ENCODE data around the gene ZSWIM2.
A peak's percentile ranks its signal among the peaks of the same experiment; 100 is the strongest.
"Not testable (repeated sequence)": the region's sequence is repeated elsewhere in the genome, so short reads cannot be mapped to it uniquely, and the experiment has no call there.

ZSWIM2 gene

DNA sequence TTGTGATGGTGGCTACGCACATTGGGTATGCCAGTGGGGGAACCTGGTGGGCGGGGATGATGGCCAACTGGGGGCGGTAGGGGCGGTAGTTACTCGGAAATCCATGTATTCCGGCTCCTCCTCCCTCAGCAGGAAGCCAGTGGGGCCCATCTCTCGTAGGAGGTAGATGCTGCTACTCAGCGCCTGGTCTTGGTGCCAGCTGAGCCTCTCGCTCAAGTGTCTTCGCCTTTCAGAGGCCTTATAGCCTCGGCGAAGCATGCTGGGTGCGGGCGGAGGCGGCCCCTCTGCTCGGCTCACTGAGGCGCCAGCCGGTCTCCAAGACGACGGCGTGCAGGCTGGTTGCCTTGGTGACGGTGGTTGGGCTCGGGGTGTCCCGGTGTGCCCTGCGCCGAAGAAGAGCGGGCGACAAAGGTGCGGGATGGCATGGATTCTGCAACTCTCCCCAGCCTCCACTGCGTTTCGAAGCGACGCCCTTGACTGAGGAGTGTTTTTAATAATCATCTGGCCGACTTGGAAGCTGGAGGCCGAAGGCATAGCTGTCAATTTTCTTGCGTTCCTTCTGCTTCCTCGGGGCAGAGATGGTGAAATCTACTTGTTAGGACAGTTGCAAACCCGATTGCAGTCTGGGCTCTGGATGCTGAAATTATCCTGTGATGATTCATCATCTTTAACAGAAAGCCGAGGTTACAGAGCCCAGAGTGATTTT, at the start of gene ZSWIM2:
Gene ZSWIM2, minus strand, starts transcription at position 298 of the 706 bp plus-strand sequence. Its CDS starts 40 bp downstream, at position 258.
- DNase-seq (ENCODE audit: low spot score): no peak

- DNase-seq (ENCODE audit: low spot score): not testable (repeated sequence)
Observed at GRCh38 chr2:186896220-186896619, 47.2 kb upstream of the ZSWIM2 start.

- no peak for DNase-seq (ENCODE audit: low spot score)
Observed at GRCh38 chr2:186895451-186895850, 46.5 kb upstream of the ZSWIM2 start.

DNA sequence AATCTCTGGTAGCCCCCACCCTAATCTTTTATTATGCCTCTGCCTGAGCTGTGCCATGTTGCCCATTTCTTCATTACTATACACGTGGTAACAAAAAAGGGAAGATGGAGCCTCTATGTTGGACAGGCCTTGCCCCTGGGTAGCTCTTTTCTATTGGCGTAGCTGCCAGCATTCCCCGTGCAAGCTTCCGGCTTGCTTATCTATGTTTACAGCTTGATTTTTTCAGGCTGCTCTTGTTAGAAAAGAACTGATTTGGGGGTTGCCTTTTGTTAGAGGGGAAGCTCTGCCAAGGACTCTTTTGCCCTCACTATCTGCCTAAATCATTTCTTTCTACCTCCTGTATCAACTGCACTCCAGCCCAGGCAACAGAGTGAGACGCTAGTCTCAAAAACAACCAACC, 45.5 kb upstream of the ZSWIM2 start:
- no peak for DNase-seq (ENCODE audit: low spot score)

- no peak for DNase-seq (ENCODE audit: low spot score)
Observed at GRCh38 chr2:186892821-186893220, 43.9 kb upstream of the ZSWIM2 start.

GRCh38 chr2:186891185-186891621, 42.2 kb upstream of the ZSWIM2 start:
- DNase-seq (ENCODE audit: low spot score): no peak

- no peak for DNase-seq (ENCODE audit: low spot score)
Observed at GRCh38 chr2:186889101-186889879, 40.3 kb upstream of the ZSWIM2 start.

DNA sequence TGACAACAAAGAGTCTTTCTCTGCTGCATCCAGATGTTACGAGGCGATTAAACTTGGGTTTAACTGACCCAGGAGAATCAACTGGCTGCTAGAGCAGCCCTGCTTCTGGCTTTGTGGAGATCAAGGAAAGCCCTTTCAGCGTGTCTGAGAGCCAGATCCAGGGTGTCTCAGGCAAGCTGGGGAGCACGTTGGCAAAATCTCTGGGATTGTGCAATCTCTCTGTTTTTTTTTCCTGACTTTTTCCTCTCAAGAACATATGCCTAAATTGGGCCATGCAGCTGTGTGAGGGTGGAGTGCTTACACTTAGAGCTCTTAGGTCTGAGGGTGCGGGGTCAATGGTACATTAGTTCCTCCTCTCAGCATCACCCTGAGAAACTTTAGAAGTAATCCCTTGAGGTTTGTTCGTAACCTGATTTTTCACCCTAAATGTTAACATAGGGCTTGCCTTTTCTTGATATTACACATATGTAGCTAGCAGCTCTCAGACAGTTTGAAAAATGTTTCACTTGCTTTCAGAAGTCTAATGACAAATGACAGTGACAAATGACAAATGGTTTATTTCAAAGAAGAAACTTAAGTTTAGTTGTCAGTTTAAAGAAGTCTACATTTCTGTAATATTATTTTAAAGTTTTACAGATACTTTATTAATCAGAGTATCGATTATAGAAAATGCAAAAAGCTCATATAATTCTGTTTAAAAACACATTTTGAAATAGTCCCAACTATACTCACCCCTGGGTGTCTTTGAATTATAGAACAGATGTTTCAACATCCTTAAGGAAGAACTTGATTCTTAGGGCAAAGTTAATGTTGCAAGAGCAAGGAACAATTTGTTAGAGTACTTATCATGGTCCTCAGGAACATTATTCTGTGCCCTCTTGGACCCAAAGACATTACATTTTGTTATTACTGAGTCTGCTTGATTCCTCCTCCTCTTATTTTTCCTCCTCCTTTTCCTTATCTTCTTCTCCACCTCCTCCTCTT, 38.4 kb upstream of the ZSWIM2 start:
- no peak for DNase-seq (ENCODE audit: low spot score)

GRCh38 chr2:186884587-186884986, 35.6 kb upstream of the ZSWIM2 start:
- no peak for DNase-seq (ENCODE audit: low spot score)

DNA sequence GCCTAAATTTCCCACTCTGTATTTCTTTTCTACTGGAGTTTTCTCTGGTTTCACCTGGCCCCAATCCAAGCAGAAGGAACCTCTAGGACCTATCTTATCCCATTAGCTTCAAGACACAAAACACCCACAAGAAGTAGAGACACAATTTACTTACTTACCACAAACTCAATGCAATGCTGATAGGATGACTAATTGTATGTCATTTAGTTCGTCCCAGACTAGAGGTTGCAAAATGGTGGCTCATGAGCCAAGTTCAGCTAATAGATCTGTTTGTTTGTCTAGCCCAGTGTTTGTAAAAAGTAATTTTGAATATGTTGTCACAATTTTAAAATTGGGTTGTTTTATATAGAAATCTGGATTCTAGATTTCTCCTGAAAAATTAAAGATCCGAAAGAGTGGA, 34.7 kb upstream of the ZSWIM2 start:
- DNase-seq (ENCODE audit: low spot score): no peak

- no peak for DNase-seq (ENCODE audit: low spot score)
Observed at GRCh38 chr2:186882511-186883071, 33.6 kb upstream of the ZSWIM2 start.

DNA sequence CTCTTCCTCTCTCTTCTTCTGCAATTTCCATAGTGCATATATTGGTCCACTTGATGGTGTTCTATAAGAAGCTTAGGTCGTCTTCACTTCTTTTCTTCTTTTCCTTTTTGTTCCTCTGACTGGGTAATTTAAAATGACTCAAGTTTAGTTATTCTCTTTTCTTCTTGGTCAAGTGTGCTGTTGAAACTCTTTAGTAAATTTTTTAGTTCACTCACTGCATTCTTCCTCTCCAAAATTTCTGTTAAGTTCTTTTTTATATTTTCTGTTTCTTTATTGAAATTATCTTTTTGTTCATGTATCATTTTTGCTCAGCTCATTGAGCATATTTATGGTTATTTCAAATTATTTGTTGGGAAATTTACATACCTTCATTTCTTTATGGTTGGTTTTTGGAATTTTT, 32.7 kb upstream of the ZSWIM2 start:
- no peak for DNase-seq (ENCODE audit: low spot score)

- DNase-seq (ENCODE audit: low spot score): no peak
Observed at GRCh38 chr2:186879312-186879711, 30.3 kb upstream of the ZSWIM2 start.

DNA sequence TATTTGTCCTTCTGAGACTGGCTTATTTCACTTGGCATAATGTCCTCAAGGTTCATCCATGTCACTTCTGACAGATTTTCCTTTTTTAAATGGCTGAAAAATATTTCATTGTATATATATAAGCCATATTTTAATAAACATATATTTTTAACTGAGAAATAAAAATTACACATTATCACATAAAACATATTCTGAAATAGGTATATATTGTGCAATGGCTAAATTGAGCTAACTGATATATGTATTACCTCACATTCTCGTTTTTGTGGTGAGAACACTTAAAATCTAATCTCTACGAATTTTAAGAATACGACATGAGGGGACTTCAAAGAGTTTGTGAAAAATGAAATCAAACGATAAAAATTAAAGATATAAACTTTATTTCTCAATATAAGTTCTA, 25.7 kb upstream of the ZSWIM2 start:
- no peak for DNase-seq (ENCODE audit: low spot score)

DNA sequence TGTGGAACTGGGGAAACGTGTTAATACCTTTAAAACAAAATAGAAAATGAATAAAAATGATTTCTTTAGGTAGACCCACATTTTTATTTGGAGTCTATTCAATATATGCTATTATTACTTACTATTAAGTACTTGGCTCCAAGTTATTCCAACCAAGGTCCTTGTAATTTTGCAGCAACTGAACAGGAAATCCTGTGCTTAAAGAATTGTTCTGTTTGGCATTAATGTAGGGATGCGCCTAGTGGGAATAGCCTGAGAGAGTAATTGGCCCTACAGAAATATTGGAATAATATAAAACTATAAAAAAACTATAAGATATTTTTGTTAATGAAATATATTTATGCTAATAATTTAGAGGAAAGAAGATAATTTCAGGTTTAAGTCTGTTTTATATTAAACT, 22.9 kb upstream of the ZSWIM2 start:
- no peak for DNase-seq (ENCODE audit: low spot score)

DNA sequence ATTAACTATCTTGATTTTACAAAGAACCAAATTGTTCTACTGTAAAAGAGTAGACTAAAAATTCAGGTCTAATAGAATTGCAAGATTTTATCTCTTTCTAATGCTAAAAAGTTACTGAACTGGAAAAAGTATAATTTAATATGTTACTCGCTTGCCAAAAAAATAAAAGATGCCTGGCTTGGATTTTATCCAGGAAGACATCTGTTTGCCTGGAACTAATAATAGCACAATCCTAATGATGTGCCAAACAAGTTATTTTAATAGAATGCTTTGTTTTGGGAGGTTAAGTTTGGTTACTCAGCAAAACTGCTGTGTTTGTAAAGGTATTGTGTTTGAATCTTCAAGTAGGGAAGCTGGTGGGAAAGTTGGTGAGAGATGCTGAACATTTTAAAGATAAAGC, 19.4 kb upstream of the ZSWIM2 start:
- DNase-seq (ENCODE audit: low spot score): no peak

DNA sequence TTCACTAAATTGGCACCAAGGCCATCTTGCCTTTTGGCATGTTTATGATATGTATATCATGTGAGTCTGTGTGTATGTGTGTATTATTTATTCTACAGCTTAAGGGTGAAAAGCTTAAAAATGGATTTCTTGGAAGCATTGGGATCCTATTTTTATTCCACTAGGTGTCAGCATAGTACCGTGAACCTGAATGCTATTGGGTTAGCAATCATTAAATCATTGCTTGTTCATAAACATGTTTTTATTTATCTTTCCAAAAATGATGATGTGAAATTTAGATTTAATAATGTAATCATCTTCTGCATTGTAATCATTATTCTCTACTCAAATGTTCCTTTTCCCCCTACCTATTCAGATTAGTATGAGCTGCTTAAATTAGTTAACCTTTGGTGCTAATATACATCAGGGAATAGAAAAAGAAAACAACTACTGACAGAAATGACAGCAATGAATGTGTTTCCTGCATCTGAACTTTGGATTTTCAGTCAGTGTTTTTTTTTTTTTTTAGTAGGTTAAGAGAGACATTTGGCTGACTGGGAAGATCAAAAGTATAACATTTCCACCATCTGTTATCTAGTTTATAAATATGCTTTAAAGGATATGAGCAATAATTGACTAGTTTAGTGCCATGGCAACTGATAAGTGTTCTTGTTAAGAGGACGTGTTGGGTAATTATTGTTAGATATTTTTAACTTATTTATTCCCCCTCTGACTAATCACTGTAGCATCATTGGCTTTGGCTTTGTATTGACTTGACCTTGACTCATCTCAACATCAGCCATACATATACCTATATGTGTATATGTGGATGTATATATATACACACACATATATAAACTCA, 14.1 kb upstream of the ZSWIM2 start:
- DNase-seq (ENCODE audit: low spot score): peak; percentile 54

GRCh38 chr2:186855216-186855615, 6.2 kb upstream of the ZSWIM2 start:
- DNase-seq (ENCODE audit: low spot score): no peak

- DNase-seq (ENCODE audit: low spot score): no peak
Observed at GRCh38 chr2:186853951-186854350, 5.0 kb upstream of the ZSWIM2 start.

DNA sequence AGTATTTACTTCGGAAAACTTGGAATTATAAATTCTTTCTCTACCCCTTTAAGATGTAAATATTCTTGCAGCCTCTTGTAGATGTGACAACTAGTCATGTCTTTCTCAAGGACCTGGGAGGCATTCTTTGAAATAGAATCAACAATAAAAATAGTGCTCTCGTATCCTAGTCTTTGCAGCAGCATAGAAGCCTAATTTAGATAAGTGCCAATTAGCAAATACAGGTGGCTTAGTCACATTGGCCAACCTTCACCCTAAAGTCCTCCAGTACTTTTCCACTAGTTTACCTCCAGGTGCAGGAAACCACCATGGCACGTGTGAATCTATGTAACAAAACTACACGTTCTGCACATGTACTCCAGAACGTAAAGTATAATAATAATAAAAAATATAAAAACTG, 3.5 kb upstream of the ZSWIM2 start:
- DNase-seq (ENCODE audit: low spot score): no peak

DNA sequence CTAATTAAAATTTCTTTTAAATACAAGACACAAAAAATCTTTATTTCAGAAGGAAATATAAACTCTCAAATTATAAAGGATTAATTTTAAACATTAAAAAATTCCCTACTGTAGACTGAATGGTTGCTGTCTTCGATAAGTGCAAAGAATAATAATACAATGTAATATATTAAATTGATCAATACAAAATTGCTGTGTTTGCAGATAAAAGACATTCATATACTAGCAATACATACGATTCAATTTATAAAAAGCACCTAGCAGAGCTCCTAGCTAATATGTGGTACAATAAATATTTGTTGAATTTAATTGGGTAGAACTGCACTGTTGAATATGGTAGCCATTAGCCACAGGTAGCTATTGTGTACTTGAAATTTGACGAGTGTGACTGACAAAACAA, 6.6 kb downstream of the ZSWIM2 start:
- no peak for DNase-seq (ENCODE audit: low spot score)
